C4-2B (cell line): ENCODE measurements around the gene SLC27A5.

Experiments used
- ZFX ChIP-seq: fragments of 450-650 bp; IDR thresholded peaks from 2 replicates; pipeline ENCODE4 v1.6.1; 2017
- TF ChIP-seq, protein P1 (sequence below): fragments of 450-650 bp; conservative IDR thresholded peaks from 2 replicates; pipeline ENCODE4 v1.5.1; 2017; ENCODE audit warnings: mild to moderate bottlenecking

DNA sequence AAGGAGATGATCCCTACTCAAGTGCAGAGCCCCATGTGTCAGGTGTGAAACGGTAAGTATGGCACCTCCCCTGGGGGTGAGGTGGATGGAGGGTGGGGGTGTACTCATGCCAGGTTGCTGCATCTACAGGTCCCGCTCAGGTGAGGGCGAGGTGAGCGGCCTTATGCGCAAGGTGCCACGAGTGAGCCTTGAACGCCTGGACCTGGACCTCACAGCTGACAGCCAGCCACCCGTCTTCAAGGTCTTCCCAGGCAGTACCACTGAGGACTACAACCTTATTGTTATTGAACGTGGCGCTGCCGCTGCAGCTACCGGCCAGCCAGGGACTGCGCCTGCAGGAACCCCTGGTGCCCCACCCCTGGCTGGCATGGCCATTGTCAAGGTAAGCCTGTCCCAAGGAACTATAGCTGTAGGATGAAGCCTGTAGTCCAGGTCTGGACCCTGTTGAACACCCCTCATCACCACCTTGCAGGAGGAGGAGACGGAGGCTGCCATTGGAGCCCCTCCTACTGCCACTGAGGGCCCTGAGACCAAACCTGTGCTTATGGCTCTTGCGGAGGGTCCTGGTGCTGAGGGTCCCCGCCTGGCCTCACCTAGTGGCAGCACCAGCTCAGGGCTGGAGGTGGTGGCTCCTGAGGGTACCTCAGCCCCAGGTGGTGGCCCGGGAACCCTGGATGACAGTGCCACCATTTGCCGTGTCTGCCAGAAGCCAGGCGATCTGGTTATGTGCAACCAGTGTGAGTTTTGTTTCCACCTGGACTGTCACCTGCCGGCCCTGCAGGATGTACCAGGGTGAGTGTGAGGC, 37.3 kb upstream of the SLC27A5 start:
- TF ChIP-seq, protein P1, sequence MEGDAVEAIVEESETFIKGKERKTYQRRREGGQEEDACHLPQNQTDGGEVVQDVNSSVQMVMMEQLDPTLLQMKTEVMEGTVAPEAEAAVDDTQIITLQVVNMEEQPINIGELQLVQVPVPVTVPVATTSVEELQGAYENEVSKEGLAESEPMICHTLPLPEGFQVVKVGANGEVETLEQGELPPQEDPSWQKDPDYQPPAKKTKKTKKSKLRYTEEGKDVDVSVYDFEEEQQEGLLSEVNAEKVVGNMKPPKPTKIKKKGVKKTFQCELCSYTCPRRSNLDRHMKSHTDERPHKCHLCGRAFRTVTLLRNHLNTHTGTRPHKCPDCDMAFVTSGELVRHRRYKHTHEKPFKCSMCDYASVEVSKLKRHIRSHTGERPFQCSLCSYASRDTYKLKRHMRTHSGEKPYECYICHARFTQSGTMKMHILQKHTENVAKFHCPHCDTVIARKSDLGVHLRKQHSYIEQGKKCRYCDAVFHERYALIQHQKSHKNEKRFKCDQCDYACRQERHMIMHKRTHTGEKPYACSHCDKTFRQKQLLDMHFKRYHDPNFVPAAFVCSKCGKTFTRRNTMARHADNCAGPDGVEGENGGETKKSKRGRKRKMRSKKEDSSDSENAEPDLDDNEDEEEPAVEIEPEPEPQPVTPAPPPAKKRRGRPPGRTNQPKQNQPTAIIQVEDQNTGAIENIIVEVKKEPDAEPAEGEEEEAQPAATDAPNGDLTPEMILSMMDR, result no peak
- no peak for TF ChIP-seq ZFX
